Suprapubic skin (tissue), 4 donors: ENCODE measurements around the gene SLC39A10. TPM values are rescaled to one million over a fixed set of nuclear protein-coding genes. Genes with fewer than 3 reads are reported as not detected.
"Not testable (repeated sequence)": the region's sequence is repeated elsewhere in the genome, so short reads cannot be mapped to it uniquely, and the experiment has no call there.

Experiments
- DNase-seq, 2 donors: peaks; one replicate each; pipeline ENCODE4 v3.0.0-alpha.2; 2019; ENCODE audit warnings: low spot score in 2 of 2
- H3K27ac ChIP-seq: fragments of 200-600 bp; sonication (generic); one replicate; pipeline ENCODE4 v1.5.1; 2019
- H3K27me3 ChIP-seq: fragments of 200-600 bp; sonication (generic); one replicate; pipeline ENCODE4 v1.5.1; 2019
- H3K36me3 ChIP-seq: fragments of 200-600 bp; sonication (generic); one replicate; pipeline ENCODE4 v1.5.1; 2019
- H3K4me1 ChIP-seq: fragments of 200-600 bp; sonication (generic); one replicate; pipeline ENCODE4 v1.5.1; 2019
- H3K4me3 ChIP-seq: fragments of 200-600 bp; sonication (generic); one replicate; pipeline ENCODE4 v1.5.1; 2019; ENCODE audit warnings: mild to moderate bottlenecking
- H3K9me3 ChIP-seq: fragments of 200-600 bp; sonication (generic); one replicate; pipeline ENCODE4 v1.5.1; 2019
- EP300 ChIP-seq: sonication (generic); formaldehyde crosslinking; IDR thresholded peaks from one replicate; pipeline ENCODE4 v1.6.1; 2017; ENCODE audit warnings: antibody characterized with exemption
- POLR2A ChIP-seq, 2 donors: fragments of 450-650 bp; IDR thresholded peaks; one replicate each; pipeline ENCODE4 v1.6.1; 2017; ENCODE audit warnings: antibody characterized with exemption in 2 of 2, mild to moderate bottlenecking in 2 of 2, moderate library complexity in 2 of 2
- POLR2AphosphoS5 ChIP-seq, 3 donors: sonication (generic); formaldehyde crosslinking; IDR thresholded peaks; one replicate each; pipeline ENCODE4 v1.6.1; 2017; ENCODE audit warnings: antibody characterized with exemption in 3 of 3
- WGBS: methylation state at CpG from one replicate; pipeline ENCODE4 v1.1.5; 2018; 5-methylcytosine and 5-hydroxymethylcytosine counted together
- total RNA-seq, 4 donors: library from RNA; depleted of rRNA; stranded (reverse); fragments of >200 nt; gene quantifications; one replicate each; pipeline ENCODE4 v1.1.0, GENCODE V29; 2016
- TF ChIP-seq, protein P1 (sequence below), 2 donors: fragments of 200-600 bp in 1 of 2; fragments of 450-650 bp in 1 of 2; sonication (generic) in 1 of 2; IDR thresholded peaks; one replicate each; pipeline ENCODE4 v1.5.1; 2016 to 2019; ENCODE audit warnings: antibody characterized with exemption in 2 of 2, mild to moderate bottlenecking in 1 of 2, moderate library complexity in 1 of 2

Gene SLC39A10
- total RNA-seq, 4 donors from 2014 or later = 14.1 to 20.3 (median 16.5) TPM

DNA sequence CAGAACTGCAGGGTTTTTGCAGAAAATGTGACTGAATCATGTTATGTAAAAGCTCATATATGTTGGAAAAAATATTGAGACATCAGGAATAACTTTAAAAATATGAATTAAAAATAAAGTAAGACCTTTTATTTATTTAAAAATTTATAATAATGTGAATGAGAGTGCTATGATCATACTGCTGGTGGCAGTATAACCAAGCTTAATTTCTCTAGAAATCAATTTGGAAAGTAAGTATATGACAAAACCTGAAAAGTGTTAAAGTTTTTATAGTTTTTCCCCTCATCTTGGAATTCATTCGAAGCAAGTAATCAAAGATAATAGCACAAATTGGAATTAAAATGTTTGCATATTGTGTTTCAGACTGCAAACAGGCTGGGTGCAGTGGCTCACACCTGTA lies 7.5 kb downstream of the SLC39A10 start:
- no peaks in the 10 kb centered on the region for H3K36me3 ChIP-seq
- 64% methylated on average over 1 of the region's 1 CpG for WGBS
- TF ChIP-seq POLR2AphosphoS5 (IDR thresholded peaks at IDR 0.05) (no peak), EP300 (no peak), POLR2A (IDR thresholded peaks at IDR 0.05) (no peak)
- TF ChIP-seq, protein P1, sequence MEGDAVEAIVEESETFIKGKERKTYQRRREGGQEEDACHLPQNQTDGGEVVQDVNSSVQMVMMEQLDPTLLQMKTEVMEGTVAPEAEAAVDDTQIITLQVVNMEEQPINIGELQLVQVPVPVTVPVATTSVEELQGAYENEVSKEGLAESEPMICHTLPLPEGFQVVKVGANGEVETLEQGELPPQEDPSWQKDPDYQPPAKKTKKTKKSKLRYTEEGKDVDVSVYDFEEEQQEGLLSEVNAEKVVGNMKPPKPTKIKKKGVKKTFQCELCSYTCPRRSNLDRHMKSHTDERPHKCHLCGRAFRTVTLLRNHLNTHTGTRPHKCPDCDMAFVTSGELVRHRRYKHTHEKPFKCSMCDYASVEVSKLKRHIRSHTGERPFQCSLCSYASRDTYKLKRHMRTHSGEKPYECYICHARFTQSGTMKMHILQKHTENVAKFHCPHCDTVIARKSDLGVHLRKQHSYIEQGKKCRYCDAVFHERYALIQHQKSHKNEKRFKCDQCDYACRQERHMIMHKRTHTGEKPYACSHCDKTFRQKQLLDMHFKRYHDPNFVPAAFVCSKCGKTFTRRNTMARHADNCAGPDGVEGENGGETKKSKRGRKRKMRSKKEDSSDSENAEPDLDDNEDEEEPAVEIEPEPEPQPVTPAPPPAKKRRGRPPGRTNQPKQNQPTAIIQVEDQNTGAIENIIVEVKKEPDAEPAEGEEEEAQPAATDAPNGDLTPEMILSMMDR (IDR thresholded peaks at IDR 0.05) = no peak

DNA sequence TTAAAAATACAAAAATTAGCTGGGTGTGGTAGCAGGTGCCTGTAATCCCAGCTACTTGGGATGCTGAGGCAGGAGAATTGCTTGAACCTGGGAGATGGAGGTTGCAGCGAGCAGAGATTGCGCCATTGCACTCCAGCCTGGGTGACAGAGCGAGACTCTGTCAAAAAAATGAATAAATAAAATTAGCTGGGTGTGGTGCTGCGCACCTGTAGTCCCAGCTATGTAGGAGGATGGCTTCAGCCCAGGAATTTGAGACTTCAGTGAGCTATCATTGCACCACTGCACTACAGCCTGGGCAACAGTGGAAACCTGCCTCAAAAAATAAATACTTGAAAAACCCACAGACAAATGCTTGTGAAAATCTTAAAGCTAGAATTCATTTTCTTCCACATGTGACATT lies 8.1 kb downstream of the SLC39A10 start:
- not testable (repeated sequence) for H3K27ac ChIP-seq, H3K4me1 ChIP-seq, H3K4me3 ChIP-seq, DNase-seq, H3K36me3 ChIP-seq, H3K27me3 ChIP-seq, H3K9me3 ChIP-seq
- 70% methylated on average over 4 of the region's 4 CpGs for WGBS

More for the DNA sequence above, 7.5 kb downstream of the SLC39A10 start:
- Histone ChIP-seq H3K4me1 (peaks cover 14% of the 10 kb centered on the region), H3K27me3 (no peaks in the 10 kb centered on the region), H3K4me3 (no peak overlapping the region), H3K9me3 (no peaks in the 10 kb centered on the region), H3K27ac (no peak overlapping the region)
- DNase-seq = no peak

DNA sequence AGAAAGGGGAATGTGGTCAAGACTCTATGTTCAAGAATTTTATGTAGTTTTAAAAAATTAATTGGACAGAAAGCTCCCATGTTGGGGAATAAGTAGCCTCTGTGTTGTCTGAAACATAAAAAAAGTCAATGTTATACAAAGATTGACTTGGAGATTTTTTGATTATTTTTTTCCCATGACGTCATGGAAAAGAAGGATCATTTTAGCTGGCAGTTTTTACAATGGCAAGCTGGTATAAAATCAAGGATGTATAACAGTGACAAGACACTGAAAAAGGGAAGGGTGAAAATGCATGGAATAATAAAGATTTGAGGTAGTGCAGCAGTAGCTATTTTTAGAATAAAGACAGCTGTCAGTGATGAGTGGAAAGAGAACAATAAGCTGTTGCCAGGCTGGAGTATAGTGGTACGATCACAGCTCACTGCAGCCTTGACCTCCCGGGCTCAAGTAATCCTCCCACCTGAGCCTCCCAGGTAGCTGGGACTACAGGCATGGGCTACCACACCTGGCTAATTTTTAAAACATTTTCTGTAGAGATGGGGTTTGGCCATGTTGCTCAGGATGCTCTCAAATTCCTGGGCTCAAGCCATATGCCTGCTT lies 9.2 kb downstream of the SLC39A10 start:
- no peaks in the 10 kb centered on the region for H3K4me1 ChIP-seq
- 58% methylated on average over 3 of the region's 3 CpGs for WGBS

DNA sequence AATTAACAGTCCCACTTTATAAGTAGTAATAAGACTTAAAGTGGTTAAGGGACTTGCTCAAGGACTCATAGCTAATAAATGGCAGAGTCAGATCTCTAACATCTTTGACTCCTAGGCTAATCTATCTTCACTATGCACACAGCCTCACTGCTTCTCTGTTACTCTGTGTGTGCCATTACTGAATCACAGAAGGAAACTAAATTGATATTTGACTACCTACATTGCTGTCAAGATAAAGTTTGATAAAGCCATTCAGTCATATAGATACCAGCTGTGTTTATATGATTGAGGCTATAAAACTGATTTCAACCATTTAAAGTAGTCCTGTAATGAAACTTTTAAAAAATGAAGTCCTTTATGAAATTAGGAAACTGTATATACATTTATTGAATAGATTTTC lies 10.9 kb downstream of the SLC39A10 start:
- Histone ChIP-seq H3K9me3 (no peaks in the 10 kb centered on the region), H3K4me3 (no peak overlapping the region), H3K36me3 (no peaks in the 10 kb centered on the region), H3K27ac (no peak overlapping the region), H3K4me1 (no peaks in the 10 kb centered on the region), H3K27me3 (no peaks in the 10 kb centered on the region)
- TF ChIP-seq, protein P1 (IDR thresholded peaks at IDR 0.05) = no peak
- TF ChIP-seq POLR2A (IDR thresholded peaks at IDR 0.05) (no peak), POLR2AphosphoS5 (IDR thresholded peaks at IDR 0.05) (no peak), EP300 (no peak)
- no peak for DNase-seq

More for the DNA sequence above, 9.2 kb downstream of the SLC39A10 start:
- no peaks in the 10 kb centered on the region for H3K27me3 ChIP-seq
- no peaks in the 10 kb centered on the region for H3K36me3 ChIP-seq
- TF ChIP-seq, protein P1 (IDR thresholded peaks at IDR 0.05) = no peak
- TF ChIP-seq POLR2A (IDR thresholded peaks at IDR 0.05) (no peak), POLR2AphosphoS5 (IDR thresholded peaks at IDR 0.05) (no peak), EP300 (no peak)
- no peak overlapping the region for H3K27ac ChIP-seq
- DNase-seq = no peak
- no peak overlapping the region for H3K4me3 ChIP-seq
- H3K9me3 ChIP-seq = no peaks in the 10 kb centered on the region

DNA sequence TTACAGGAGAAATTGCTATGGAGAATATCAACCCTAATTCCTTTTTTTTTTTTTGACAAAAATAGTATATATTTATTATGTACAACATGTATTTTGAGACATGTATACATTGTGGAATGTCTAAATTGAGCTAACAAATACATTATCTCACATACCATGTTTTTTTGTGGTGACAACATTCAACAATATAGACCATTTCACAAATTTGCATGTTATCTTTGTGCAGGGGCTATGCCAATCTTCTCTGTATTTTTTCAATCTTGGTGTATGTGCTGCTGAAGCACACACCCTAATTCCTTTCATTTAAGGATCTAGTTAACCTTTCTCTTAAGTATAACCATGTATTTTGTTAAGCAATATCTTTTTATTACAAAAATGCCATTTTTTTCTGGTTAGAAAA lies 13.2 kb downstream of the SLC39A10 start:
- Histone ChIP-seq H3K27me3 (no peaks in the 10 kb centered on the region), H3K4me3 (no peak overlapping the region), H3K9me3 (no peaks in the 10 kb centered on the region), H3K36me3 (no peaks in the 10 kb centered on the region), H3K4me1 (no peaks in the 10 kb centered on the region), H3K27ac (no peak overlapping the region)
- no peak for TF ChIP-seq POLR2AphosphoS5 (IDR thresholded peaks at IDR 0.05)
- TF ChIP-seq, protein P1 (IDR thresholded peaks at IDR 0.05) = no peak
- TF ChIP-seq POLR2A (IDR thresholded peaks at IDR 0.05) = no peak
- TF ChIP-seq EP300 = no peak
- DNase-seq = no peak

DNA sequence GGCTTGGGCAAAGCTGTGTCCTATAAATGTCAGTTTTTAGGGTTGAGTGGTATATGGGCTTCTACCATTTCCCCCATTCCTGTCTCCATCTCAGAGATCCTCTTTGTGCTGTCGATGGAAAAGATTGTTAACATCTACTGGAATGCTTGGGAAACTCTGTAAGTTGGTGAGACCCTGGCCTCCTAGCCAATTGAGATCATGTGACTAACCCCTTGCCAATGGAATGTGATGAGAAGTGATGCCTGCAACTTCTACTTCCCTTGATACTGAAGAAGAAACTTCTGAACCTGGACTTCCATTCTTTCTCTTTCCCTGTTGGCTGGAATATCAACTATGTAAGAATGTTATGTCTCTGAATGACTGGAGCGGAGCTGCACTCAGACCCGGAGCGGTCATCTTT lies 14.5 kb downstream of the SLC39A10 start:
- Histone ChIP-seq H3K9me3 (no peaks in the 10 kb centered on the region), H3K27me3 (no peaks in the 10 kb centered on the region), H3K27ac (no peak overlapping the region), H3K4me1 (no peaks in the 10 kb centered on the region), H3K36me3 (no peaks in the 10 kb centered on the region), H3K4me3 (no peak overlapping the region)
- no peak for DNase-seq
- WGBS = 81% methylated on average over 4 of the region's 4 CpGs
- TF ChIP-seq POLR2A (IDR thresholded peaks at IDR 0.05) (no peak), EP300 (no peak), POLR2AphosphoS5 (IDR thresholded peaks at IDR 0.05) (no peak)
- TF ChIP-seq, protein P1 (IDR thresholded peaks at IDR 0.05) = no peak
